Aorta (tissue), 5 donors: Measurements from ENCODE around the gene SLC6A3. TPM values are rescaled to one million over a fixed set of nuclear protein-coding genes. Genes with fewer than 3 reads are reported as not detected.
A peak's percentile ranks its signal among the peaks of the same experiment; 100 is the strongest.
"Not testable (repeated sequence)": the region's sequence is repeated elsewhere in the genome, so short reads cannot be mapped to it uniquely, and the experiment has no call there.

Experiments
- ATAC-seq: fragments of 200-7000 bp; cut with Tn5 transposase; one replicate; pipeline ENCODE4 v1.9.1; 2022; ENCODE audit warnings: moderate library complexity; ENCODE audit not compliant: low FRiP score
- DNase-seq, 2 donors: peaks; one replicate each; pipeline ENCODE4 v3.0.0-alpha.2; 2020
- H3K27ac ChIP-seq, 2 donors: one replicate each; pipeline ENCODE4 v1.5.1; 2013; ENCODE audit warnings: low read length in 2 of 2, mild to moderate bottlenecking in 2 of 2, moderate library complexity in 2 of 2, control low read depth in 1 of 2, inconsistent platforms in 1 of 2, low read depth in 1 of 2
- H3K27me3 ChIP-seq, 2 donors: one replicate each; pipeline ENCODE4 v1.6.1; 2013; ENCODE audit warnings: control low read depth in 1 of 2, low read length in 1 of 2, mild to moderate bottlenecking in 1 of 2, moderate library complexity in 1 of 2; ENCODE audit not compliant: insufficient read depth in 2 of 2, control insufficient read depth in 1 of 2
- H3K36me3 ChIP-seq, 2 donors: one replicate each; pipeline ENCODE4 v1.6.1; 2013; ENCODE audit warnings: control low read depth in 1 of 2, low read length in 1 of 2, mild to moderate bottlenecking in 1 of 2; ENCODE audit not compliant: insufficient read depth in 2 of 2, control insufficient read depth in 1 of 2
- H3K4me1 ChIP-seq, 2 donors: one replicate each; pipeline ENCODE4 v1.6.1; 2013; ENCODE audit warnings: low read length in 2 of 2, control low read depth in 1 of 2, mild to moderate bottlenecking in 1 of 2, moderate library complexity in 1 of 2; ENCODE audit not compliant: insufficient read depth in 2 of 2, control insufficient read depth in 1 of 2
- H3K4me3 ChIP-seq, 2 donors: one replicate each; pipeline ENCODE4 v1.5.1; 2013; ENCODE audit warnings: low read length in 2 of 2, control low read depth in 1 of 2, mild to moderate bottlenecking in 1 of 2
- H3K9me3 ChIP-seq: one replicate; pipeline ENCODE4 v1.6.1; 2013; ENCODE audit warnings: mild to moderate bottlenecking, low read length; ENCODE audit not compliant: control insufficient read depth
- WGBS, 2 donors: extraction: QIAGEN DNeasy Blood & Tissue Kit; methylation state at CpG; one replicate each; pipeline ENCODE4 v1.1.7; 2013; 5-methylcytosine and 5-hydroxymethylcytosine counted together
- intact Hi-C, 2 donors: fragments of 100-400 bp; cut with DNase I; formaldehyde crosslinking; loops; one replicate each; pipeline versions ENCODE4 v1.14.2 to v1.15.0; 2022
- polyA plus RNA-seq, 2 donors: library from polyadenylated mRNA; stranded (reverse); fragments of 200-250 nt; gene quantifications; one replicate each; pipeline ENCODE4 v1.2.3, GENCODE V29; 2013
- total RNA-seq, 2 donors: library from RNA; stranded (reverse); fragmentation: NEBNext Ultra II Directional; extraction: Animal tissue kit (Norgen Biotek cat#: 25700); gene quantifications; one replicate each; pipeline ENCODE4 v1.2.1, GENCODE V29; 2021
- donor health status: healthy with polysubstance abuse.
- donor health status: Bipolar disorder and iron deficiency.
- donor health status: DM: no; HTN: no; CAD: no.
- donor health status: DM: no; HTN: no; CAD: no.
- donor health status: DM: yes; HTN: yes; CAD: no.

SLC6A3 gene
- total and polyA plus RNA-seq, 4 donors: 0.23 to 0.56 (median 0.30) TPM; not detected in 1

GRCh38 chr5:1367149-1367548 lies 78.1 kb downstream of the SLC6A3 start:
- Histone ChIP-seq H3K4me1 (no peaks in the 10 kb centered on the region), H3K4me3 (no peak overlapping the region), H3K9me3 (no peaks in the 10 kb centered on the region), H3K36me3 (no peaks in the 10 kb centered on the region), H3K27ac (no peak overlapping the region), H3K27me3 (no peaks in the 10 kb centered on the region)
- intact Hi-C loops: no loop called here
- ATAC-seq (no peak), DNase-seq (no peak)
- whole genome bisulfite sequencing, 2 donors: 70 to 71% methylated on average over 7 of the region's 7 CpGs

GRCh38 chr5:1366514-1366913 lies 78.7 kb downstream of the SLC6A3 start:
- ATAC-seq: no peak
- Histone ChIP-seq H3K36me3 (no peaks in the 10 kb centered on the region), H3K27ac (no peak overlapping the region)

GRCh38 chr5:1364211-1364610 lies 81.0 kb downstream of the SLC6A3 start:
- ATAC-seq: no peak
- no peaks in the 10 kb centered on the region for H3K27me3 ChIP-seq

More at GRCh38 chr5:1366514-1366913, 78.7 kb downstream of the SLC6A3 start:
- Histone ChIP-seq H3K4me1 (no peaks in the 10 kb centered on the region), H3K4me3 (no peak overlapping the region), H3K9me3 (no peaks in the 10 kb centered on the region), H3K27me3 (no peaks in the 10 kb centered on the region)
- intact Hi-C loops: no loop called here
- 84 to 86% methylated on average over 14 of the region's 14 CpGs for WGBS, 2 donors
- peak in 1 of 2 donors; percentile 9 for DNase-seq

GRCh38 chr5:1363581-1363980 lies 81.7 kb downstream of the SLC6A3 start:
- ATAC-seq: no peak
- Histone ChIP-seq H3K36me3 (no peaks in the 10 kb centered on the region), H3K27me3 (no peaks in the 10 kb centered on the region), H3K4me3 (no peak overlapping the region), H3K27ac (no peak overlapping the region), H3K9me3 (no peaks in the 10 kb centered on the region), H3K4me1 (no peaks in the 10 kb centered on the region)
- DNase-seq: no peak
- WGBS, 2 donors: 79 to 80% methylated on average over 16 of the region's 16 CpGs
- intact Hi-C loops: no loop called here

More at GRCh38 chr5:1364211-1364610, 81.0 kb downstream of the SLC6A3 start:
- intact Hi-C loops: no loop called here
- Histone ChIP-seq H3K27ac (no peak overlapping the region), H3K9me3 (no peaks in the 10 kb centered on the region), H3K4me3 (no peak overlapping the region), H3K4me1 (no peaks in the 10 kb centered on the region), H3K36me3 (no peaks in the 10 kb centered on the region)
- DNase-seq: no peak
- WGBS, 2 donors: 75 to 78% methylated on average over 9 of the region's 9 CpGs

GRCh38 chr5:1363160-1363559 lies 82.1 kb downstream of the SLC6A3 start:
- Histone ChIP-seq H3K9me3 (no peaks in the 10 kb centered on the region), H3K27ac (no peak overlapping the region), H3K36me3 (no peaks in the 10 kb centered on the region), H3K4me3 (no peak overlapping the region), H3K27me3 (no peaks in the 10 kb centered on the region), H3K4me1 (no peaks in the 10 kb centered on the region)
- DNase-seq: no peak
- WGBS, 2 donors: 47 to 49% methylated on average over 6 of the region's 6 CpGs
- intact Hi-C loops: no loop called here
- no peak for ATAC-seq

- Histone ChIP-seq H3K4me3 (no peak overlapping the region), H3K27ac (no peak overlapping the region), H3K9me3 (no peaks in the 10 kb centered on the region), H3K4me1 (no peaks in the 10 kb centered on the region), H3K27me3 (no peaks in the 10 kb centered on the region), H3K36me3 (no peaks in the 10 kb centered on the region)
- DNase-seq (no peak), ATAC-seq (no peak)
- intact Hi-C loops: no loop called here
- WGBS, 2 donors: 82 to 86% methylated on average over 29 of the region's 29 CpGs
Measured at GRCh38 chr5:1362242-1363015, 82.8 kb downstream of the SLC6A3 start.

- ATAC-seq (no peak), DNase-seq (no peak)
- intact Hi-C loops: no loop called here
- H3K9me3 ChIP-seq: no peaks in the 10 kb centered on the region
- no peaks in the 10 kb centered on the region for H3K36me3 ChIP-seq
- no peak overlapping the region for H3K4me3 ChIP-seq
- no peak overlapping the region for H3K27ac ChIP-seq
- no peaks in the 10 kb centered on the region for H3K4me1 ChIP-seq
- 63 to 64% methylated on average over 4 of the region's 4 CpGs for WGBS, 2 donors
- no peaks in the 10 kb centered on the region for H3K27me3 ChIP-seq
Measured at GRCh38 chr5:1360861-1361260, 84.4 kb downstream of the SLC6A3 start.

GRCh38 chr5:1360367-1360766 lies 84.9 kb downstream of the SLC6A3 start:
- H3K9me3 ChIP-seq, H3K27me3 ChIP-seq, H3K4me3 ChIP-seq, H3K4me1 ChIP-seq, DNase-seq, ATAC-seq, H3K27ac ChIP-seq, H3K36me3 ChIP-seq, intact Hi-C loops: not testable (repeated sequence)
- WGBS, 2 donors: 72 to 77% methylated on average over 7 of the region's 7 CpGs

GRCh38 chr5:1359713-1360112 lies 85.5 kb downstream of the SLC6A3 start:
- no peaks in the 10 kb centered on the region for H3K27me3 ChIP-seq
- no peak overlapping the region for H3K27ac ChIP-seq
- no peak for ATAC-seq
- no peaks in the 10 kb centered on the region for H3K36me3 ChIP-seq
- no peaks in the 10 kb centered on the region for H3K9me3 ChIP-seq
- 85 to 86% methylated on average over 11 of the region's 11 CpGs for WGBS, 2 donors
- intact Hi-C loops: no loop called here
- H3K4me1 ChIP-seq: no peaks in the 10 kb centered on the region
- H3K4me3 ChIP-seq: no peak overlapping the region
- DNase-seq: no peak
